Measurements from ENCODE around the gene RPS10.
"Not testable (repeated sequence)": the region's sequence is repeated elsewhere in the genome, so short reads cannot be mapped to it uniquely, and the experiment has no call there.

The RPS10 gene

DNA sequence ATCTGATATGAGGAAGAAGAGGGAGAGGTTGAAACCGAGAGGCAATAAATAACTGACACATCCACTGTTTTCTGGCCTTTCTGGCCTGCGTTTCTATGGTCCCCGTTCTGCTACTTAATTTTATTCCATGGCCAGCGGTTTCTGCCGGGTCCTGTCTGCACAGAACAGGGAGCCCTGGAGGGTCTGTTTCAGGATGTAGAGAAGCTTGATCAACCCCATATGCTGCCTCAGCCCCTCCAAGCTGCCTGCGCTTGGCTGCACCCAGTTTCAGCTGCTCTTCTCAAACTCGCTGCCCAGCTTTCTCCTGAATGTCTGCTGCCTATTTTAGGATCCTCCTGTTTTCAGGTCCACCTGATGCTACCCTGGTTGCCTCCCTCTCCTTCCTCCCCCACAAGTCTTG lies 21.5 kb upstream of the RPS10 start:
- no peak for DNase-seq

DNA sequence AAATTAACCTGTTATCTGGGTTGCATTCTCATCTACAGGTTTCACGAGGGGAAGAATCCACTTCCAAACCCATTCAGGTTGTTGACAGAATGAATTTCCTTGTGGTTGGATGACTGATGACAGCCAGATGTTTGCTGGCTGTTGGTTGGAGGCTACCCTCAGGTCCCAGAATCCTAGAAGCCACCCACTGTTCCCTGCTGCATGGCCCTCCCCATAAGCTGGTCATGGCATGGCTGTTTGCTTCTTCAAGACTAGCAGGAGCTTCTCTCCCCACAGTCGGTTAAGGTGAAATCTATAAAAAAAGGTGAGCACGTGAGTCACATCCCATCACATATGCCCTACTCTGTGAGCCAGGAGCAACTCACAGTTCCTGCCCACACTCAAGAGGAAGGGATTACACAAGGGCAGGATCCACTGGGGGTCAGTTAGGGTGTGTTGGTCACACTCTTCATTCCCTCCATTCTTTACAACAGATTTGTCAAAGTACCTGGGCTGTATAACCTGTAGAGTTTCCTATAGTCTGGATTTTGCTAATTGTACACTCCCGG lies 19.5 kb upstream of the RPS10 start:
- DNase-seq: no peak

DNA sequence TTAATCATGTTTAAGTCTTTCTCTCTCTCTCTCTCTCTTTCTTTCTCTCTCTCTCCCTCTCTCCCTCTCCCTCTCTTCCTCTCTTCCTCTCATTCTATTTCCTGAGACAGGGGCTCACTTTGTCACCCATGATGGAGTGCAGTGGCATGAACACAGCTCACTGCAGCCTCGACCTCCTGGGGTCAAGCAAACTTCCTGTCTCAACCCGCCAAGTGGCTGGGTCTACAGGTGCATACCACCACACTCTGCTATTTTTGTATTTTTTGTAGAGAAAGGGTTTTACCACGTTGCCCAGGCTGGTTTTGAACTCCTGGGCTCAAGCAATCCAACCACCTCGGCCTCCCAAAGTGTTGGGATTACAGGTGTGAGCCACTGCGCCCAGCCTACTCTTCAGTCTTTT lies 15.7 kb upstream of the RPS10 start:
- DNase-seq: no peak

DNA sequence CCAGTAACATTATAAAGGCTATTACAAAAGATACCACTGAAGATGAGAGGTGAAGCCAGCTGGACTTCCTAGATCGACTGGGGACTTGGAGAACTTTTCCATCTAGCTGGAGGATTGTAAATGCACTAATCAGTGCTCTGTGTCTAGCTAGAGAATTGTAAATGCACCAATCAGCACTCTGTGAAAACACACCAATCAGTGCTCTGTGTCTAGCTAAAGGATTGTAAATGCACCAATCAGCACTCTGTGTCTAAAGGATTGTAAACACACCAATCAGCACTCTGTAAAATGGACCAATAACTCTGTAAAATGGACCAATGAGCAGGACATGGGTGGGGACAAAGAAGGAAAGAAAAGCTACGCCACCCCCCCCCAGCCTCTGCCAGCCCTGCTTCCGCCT lies 13.6 kb upstream of the RPS10 start:
- no peak for DNase-seq

DNA sequence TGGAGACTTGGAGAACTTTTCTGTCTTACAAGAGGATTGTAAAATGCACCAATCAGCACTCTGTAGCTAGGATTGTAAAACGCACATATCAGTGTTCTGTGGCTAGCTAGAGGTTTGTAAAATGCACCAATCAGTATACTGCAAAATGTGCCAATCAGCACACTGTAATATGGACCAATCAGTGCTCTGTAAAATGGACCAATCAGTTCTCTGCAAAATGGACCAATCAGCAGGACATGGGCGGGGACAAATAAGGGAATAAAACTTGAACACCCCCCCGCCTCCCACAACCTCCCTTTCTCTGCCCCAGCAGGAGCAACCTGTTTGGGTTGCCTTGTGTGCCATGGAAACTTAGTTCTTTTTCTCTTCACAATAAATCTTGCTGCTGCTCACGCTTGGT lies 12.8 kb upstream of the RPS10 start:
- no peak for DNase-seq

DNA sequence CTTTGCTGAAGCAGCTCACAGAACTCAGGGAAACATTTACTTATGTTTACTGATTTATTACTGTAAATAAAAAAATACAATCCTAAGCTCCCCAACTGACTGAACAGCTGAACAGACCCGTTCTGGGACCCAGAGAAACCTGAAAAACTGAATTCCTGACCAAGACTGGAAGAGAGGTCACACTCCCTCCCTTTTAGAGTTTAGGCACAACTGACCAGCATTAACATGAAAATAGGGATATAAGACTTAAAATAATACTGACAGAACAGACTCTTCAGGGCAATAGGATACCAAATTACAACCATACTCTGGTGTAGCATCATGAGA lies 11.7 kb upstream of the RPS10 start:
- no peak for DNase-seq

DNA sequence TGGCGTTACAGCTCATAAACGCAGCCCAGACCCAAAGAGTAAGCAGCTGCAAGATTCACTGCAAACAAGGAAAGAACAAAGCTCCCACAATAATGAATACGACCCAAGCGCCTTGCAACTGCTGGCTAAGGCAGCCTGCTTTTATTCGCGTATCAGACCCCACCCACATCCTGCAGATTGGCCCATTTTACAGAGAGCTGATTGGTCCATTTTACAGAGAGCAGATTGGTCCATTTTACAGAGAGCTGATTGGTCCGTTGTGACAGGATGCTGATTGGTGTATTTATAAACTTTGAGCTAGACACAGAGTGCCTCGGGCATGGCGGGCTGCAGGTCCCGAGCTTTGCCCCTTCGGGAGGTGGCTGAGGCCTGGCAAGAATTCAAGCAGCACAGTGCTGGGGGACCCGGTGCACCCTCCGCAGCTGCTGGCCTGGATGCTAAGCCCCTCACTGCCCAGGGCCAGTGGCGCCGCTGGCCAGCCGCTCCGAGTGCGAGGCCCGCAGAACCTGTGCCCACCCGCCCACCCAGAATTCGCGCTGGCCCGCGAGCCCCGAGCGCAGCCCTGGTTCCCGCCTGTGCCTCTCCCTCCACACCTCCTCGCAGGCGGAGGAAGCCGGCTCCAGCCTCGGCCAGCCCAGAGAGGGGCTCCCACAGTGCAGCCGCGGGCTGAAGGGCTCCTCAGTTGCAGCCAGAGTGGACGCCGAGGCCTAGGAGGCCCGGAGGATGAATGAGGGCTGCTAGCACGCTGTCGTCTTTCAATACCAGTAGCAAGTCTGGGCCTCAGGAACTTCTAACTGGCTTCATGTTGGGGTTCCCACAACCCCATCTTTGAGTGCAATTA lies 11.2 kb upstream of the RPS10 start:
- DNase-seq: no peak

DNA sequence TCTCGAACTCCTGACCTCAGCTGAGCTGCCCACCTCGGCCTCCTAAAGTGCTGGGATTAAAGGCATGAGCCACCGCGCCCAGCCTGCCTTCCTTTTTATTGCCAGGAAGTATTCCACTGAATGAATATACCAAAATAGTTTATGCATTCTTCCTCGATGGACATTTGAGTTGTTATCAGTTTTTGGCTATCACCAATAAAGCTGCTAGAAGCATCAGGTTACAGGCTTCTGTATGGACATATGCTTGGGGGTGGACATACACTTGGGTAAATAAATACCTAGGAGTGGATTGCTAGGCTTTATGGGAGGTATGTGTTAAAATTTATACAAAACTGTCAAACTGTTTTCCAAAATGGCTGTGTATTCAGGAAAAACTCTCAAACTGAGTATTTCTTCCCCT lies 10.0 kb upstream of the RPS10 start:
- DNase-seq: no peak

DNA sequence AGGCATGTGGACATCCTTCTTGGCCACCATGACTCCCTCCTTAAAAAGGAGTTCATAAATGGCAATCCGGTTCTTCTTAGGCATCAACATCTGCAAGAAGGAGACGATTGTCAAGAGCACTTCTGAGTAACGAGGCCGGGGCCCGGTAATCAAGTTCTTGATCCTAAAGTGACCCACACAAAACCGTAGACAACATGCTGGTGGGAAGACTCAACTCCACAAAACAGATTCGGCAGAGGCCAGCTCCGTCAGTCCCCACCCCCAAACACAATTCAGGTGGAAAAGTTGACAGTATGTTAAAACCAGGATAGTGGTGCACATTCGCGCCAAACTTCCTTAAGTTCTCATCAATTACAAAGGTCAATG lies 754 bp downstream of the RPS10 start:
- DNase-seq: no peak

DNA sequence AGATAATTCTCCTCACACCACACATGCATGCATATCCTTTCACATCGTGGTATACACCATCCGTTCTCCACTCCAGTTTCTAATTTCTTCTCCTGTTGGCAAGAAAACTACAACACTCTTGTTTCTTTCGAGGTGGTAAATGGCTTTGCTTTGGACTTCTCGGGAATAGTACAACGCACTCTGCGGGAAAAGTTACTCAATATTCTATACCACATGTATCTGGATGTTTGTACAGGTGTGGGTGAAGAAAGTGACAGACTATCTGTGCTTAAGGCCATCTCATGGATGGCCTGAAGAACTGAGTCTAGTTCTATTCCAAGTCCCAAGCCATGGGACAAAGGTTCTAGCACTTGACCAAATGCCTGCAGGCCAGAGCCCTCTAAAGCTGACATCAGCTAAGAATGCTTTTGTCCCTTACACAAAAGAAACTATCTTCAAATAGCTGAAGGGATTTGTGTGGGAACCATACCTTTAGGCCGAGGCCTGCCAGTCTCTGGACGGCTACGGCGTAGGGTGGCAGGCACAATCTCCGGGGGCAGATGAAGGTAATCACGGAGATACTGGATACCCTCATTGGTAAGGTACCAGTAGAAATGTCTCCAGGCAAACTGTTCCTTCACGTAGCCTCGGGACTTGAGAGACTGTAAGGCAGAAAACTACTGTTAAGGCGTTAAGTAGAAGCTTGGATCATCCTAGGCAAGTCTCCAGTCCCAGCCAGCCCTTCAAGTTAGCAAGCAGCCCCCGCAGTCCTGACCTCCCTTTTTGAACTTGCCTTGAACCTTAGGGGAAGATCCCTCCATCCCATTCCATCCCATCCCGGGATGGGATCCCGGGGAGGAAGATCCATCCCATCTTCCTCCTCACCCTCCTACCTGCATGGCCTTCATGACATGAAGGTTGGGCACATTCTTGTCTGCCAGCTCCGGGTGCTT lies 1.4 kb downstream of the RPS10 start:
- DNase-seq: no peak

DNA sequence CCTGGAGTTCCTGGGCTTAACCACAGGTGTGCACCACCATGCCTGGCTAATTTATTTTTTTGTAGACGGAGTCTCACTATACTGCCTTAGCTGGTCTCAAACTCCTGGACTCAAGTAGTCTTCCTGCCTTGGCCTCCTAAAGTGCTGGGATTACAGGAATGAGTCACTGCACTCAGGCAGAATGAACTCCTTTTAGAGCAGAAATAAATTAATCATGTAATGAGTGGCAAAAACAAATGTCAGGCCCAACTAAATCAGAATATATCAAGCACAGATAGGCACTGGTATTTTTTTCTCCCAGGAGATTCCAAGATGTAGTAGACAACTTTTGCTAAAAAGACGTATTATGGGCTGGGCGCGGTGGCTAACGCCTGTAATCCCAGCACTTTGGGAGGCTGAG lies 2.6 kb downstream of the RPS10 start:
- no peak for DNase-seq

DNA sequence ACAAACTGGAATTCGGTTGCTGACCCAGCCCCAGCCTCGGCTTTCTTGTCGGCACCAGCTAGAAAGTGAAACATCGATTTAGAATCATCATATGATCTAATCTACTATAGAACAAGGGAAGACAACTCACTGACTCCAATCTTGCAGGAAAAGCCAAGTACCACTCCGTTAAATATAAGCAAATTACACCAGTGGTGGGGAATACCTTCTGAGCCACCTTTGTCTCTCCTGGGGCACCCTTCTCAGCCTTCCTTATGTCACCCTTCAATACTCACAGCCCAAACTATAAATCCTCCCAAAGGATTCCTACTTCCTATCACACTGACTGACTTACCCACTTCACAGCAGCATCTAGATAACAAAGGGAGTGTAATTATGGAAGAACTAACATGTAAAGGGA lies 7.5 kb downstream of the RPS10 start:
- DNase-seq: no peak

DNA sequence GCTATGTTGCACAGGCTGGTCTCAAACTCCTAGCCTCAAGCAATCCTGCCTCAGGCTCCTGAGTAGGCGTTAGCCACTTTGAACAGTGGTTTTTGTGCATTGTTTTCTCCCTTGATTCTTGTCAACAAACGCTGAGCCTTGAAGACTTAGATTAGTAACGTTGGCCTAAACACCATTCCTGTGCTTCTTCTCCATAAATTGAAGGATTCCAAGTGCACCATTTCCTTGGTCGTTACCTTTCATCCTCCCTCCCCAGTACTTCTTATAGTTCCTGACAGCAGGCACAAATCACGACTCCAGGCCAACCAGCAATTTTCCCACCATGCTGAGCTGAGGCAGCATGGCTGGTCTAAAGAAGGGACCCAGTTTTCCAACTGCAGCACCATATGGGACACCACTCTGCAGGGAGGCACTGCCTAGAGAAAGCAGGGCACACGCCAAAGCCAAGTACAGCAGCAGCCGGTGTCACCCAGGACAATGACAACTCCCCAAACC lies 8.9 kb downstream of the RPS10 start:
- no peak for DNase-seq

DNA sequence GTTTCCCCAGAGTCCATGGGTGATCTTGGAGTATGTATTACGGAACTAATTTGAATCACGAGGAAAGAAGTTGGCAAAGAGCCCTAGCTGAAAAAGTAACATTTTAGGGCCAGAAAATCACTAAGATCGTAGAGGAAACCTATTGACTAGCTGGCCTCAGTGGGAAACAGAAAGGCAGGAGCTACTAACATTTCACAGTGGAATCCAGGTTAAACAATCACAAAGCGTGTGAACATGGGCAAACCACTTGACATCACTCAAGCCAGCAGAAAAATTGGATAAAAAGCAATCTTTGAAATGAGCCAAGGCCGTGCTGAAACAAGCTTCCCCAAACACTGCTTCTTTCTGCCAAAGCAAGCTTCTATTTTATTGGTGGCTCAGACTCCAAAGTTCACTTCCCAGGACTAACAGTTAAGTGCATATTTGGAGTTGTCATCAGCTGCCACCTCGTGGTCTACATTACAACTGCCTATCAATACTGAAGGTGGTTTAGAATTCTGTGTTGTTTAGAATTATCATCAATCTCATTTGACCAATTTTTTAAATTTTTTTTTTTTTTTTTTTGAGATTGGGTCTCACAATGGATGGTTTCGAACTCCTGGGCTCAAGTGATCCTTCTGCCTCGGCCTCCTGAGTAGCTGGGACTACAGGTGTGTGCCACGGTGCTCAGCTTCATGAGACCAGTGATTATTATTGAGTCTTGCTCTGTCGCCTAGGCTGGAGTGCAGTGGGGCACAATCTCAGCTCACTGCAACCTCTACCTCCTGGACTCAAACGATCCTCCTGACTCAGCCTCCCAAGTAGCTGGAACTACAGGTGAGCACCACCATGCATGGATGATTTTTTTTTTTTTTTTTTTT lies 10.6 kb downstream of the RPS10 start:
- peak; percentile 7 for DNase-seq

DNA sequence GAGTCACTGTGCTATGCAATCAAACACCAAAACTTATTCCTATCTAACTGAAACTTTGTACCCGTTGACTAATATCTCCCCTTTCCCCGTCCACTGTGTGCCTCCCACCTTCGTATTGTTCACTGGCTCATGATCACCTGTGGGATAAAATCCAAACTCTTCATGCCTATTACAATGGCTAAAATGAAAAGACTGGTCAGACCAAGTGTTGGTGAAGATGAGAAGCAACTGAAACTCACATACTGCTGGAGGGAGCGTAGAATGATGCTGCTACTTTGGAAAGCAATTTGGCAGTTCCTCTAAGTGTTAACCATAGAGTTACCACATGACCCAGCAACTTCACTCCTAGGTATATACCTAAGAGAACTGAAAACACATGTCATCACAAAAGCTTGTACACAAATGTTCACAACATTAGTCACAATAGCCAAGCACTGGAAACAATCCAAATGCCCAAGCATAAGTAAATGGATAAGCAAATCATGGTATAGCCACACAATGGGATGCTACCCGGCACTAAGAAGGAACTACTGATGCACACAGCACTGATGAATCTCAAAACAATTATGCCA lies 13.1 kb downstream of the RPS10 start:
- DNase-seq: no peak

DNA sequence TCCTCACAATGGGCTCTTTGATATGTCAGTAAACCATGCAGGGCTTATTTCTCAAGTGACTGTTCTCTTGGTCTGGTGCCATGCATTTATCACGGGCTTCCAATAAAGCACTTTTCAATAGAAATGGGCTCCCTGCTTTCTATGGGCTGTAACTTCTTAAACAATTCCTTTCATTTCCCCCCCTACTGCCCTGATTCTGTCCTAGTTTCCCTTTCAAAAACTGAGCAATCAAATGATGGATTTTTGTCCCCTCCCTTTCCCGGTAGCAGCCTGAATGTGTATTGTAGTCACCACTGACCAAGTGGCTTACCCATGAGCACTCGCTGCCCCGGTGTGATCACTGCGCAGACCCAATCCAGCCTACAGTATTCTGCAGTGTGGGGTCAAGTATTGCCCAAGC lies 13.9 kb downstream of the RPS10 start:
- no peak for DNase-seq

DNA sequence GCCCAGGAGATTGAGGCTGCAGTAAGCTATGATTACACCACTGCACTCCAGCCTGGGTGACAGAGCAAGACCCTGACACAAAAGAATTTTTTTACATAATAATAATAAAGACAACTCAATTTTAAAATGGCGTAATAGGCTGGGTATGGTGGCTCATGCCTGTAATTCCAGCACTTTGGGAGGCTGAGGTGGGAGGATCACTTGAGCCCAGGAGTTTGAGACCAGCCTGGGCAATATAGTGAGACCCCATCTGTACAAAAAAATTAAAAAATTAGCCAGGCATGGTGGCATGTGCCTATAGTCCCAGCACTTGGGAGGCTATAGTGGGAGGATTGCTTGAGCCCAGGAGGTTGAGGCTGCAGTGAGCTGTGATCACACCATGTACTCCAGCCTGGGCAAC lies 18.0 kb downstream of the RPS10 start:
- DNase-seq: not testable (repeated sequence)

DNA sequence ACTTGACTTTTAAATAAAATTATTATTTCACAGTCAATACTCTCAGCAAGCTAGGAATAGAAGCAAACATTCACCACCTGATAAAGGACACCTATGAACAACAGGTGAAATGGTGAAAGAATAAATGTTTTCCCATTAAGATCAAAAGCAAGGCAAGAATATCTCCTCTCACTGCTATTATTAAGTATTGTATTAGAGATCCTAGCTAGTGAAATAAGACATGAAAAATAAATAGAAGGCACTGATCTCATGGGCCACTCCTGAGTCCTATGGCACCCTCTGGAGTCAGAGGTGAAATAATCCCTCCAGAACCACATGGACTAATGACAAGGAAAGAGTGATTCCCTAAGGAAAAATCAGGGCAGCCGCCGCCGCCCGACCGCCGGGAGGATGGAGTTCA lies 29.4 kb downstream of the RPS10 start:
- DNase-seq: no peak

DNA sequence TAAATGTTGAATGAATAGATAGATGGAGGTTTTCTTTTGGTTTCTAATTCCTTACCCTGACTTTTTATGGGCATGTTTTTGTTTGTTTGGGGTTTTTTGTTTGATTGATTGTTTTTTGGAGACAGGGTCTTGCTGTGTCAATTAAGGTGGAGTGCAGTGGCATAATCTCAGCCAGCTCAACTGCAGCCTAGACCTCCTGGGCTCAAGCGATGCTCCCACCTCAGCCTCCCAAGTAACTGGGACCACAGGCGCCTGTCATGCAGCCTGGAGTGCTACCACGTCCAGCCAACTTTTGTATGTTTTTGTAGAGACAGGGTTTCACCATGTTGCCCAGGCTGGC lies 31.9 kb downstream of the RPS10 start:
- DNase-seq: no peak

DNA sequence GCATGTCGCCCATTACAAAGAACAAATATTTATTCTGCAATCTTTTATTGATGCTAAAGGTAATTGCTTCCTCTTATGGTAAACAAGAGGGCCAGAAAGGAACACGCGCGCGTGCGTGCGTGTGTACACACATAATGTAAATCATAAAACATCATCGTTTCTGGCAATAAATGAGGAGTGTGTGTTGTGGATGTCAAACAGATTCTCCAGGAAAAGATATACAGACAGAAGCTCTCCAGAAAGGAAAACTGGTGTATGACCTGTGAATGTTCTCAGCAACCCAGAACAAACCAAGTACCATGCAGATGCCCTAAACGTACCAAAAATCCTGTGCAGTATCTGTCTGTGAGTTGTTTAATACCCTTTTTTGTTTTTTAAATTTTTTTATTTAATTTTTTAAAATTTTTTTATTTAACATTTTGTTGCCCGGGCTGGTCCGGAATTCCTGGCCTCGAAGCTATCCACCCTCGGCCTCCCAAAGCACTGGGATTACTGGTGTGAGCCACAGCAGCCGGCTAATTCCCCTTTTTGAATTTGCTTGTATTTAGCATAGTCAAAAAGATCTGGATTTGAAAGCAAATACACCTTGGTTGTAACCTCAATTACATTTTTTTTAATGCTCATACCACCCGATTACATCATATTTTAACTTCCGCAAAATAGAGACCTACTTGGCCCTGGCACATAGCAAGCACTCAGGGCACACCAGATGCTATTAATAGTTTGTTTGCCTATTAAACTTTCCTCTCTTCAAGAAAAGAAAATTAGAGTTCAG lies 32.5 kb downstream of the RPS10 start:
- DNase-seq: no peak

DNA sequence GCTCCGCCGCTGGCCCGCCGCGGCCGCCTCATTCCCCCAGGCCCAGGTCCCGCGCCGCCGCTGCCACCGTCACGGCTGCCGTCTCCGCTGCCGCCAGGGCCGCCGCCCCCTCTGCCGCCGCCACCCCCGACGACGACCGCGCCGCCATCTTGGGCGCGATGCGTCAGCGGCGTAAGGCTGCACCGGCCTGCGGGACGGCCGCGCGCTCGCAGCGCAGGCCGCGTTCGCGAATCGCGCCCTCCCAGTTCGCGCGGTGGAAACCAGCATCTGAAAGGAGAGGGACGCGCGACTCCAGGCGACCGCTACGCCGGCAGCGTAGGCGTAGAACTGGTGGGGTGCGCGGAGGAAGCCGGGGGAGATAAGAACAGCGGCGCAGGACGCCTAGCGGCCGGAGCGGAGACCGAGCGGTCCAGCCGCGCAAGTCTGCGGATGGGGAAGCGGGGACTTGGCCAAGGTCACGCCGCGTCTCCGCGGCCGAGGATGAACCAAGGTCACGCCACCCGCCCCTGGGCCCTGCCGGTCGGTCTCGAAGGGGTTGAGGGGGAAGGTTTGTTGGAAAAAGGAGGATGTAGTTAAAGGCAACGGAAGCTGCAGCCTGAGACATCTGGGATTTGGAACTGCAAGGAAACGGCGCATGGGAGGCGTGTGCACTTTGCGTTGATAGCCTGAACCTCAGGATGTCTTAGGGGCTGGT lies 33.2 kb downstream of the RPS10 start, which contains the start of gene NUDT3:
Gene NUDT3 (minus strand): TSS at position 173 of the 694 bp plus-strand sequence. CDS start 307 bp downstream, outside the sequence.
- DNase-seq: peak; percentile 92

Measured in NCI-H1092 treated with DMSO at 0.1 percent for 48 hours (cell line).